HG03378 (cell line): ENCODE data around the gene THBD.
"Not testable (repeated sequence)": the region's sequence is repeated elsewhere in the genome, so short reads cannot be mapped to it uniquely, and the experiment has no call there.

ENCODE experiments used
- ATAC-seq: cut with Tn5 transposase; IDR thresholded peaks from one replicate; pipeline ENCODE4 v1.9.1; 2021; ENCODE audit warnings: mild to moderate bottlenecking, moderate library complexity; ENCODE audit not compliant: unreplicated experiment

Gene THBD

DNA sequence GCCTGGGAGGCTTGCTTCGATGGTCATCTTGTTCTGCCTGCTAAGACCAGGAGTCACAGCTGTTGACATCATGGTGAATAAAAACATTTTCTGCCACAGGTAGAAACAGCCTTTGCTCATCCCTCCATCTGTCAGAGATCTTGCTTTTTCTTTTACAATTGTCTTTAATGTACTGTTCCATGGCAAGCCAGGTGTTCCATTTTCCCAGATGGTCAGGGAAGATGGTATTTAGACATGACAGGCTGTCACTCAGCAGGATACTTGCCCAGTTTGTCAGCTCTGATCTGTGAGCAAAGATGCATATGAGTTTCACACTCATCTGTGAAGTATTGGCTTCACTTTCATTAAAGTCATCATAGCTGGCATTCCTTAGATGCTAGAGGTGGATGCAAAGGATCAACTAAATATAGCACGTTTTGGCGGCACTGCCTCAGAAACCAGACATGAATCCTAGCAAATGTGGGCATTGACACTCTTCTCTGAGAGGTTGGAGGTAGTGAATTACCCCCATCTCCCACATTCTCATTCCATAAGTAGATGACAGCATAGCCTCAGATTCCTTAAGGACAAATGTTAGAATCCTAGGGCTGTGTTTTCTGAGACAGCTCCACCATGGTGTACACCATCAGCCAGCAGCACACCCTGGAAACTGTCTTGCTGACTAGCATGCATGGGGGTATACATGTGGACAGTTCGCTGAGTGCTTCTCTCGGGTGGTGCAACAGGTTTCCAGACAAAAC, 10.2 kb downstream of the THBD start:
- ATAC-seq, result no peak

DNA sequence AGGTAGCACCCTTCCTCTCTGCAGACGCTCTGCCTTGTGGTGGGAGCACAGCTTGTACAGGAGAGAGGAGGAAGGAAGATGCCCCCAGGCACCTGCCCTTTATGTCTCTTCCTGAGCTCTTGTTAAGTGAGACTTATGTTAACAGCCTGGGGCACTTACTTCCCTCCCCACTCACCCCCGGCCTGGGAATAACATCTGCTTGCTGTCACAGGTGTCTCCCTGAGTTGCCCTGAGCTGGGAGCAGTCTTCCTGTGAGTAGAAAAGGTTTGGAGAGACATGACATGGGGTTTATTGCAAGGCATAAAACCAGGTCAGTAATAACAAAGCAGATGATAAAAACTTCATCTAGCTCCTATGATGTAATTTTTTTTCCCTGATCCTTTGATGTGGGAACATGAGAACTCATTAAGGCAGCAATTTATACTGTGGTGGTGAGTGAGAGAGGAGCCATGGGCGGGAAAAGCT, 12.4 kb downstream of the THBD start:
- no peak for ATAC-seq

DNA sequence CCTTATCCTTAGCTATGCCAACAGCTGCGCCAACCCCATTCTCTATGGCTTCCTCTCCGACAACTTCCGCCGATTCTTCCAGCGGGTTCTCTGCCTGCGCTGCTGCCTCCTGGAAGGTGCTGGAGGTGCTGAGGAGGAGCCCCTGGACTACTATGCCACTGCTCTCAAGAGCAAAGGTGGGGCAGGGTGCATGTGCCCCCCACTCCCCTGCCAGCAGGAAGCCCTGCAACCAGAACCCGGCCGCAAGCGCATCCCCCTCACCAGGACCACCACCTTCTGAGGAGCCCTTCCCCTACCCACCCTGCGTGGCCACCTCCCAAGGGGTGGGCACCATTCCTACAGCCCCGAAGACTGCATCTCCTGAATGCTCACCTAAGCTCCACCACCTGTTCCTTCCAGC, 13.1 kb downstream of the THBD start:
- ATAC-seq, result no peak

- no peak for ATAC-seq
These were observed 13.7 kb downstream of the THBD start for GRCh38 chr20:23035731-23036130.

GRCh38 chr20:23034721-23035671, 14.5 kb downstream of the THBD start, which contains the start of gene SSTR4:
Gene SSTR4 (plus strand): TSS chr20:23035312. CDS start chr20:23035484, 172 bp downstream.
- no peak for ATAC-seq

- ATAC-seq, result no peak
These were observed 15.6 kb downstream of the THBD start for GRCh38 chr20:23033918-23034317.

DNA sequence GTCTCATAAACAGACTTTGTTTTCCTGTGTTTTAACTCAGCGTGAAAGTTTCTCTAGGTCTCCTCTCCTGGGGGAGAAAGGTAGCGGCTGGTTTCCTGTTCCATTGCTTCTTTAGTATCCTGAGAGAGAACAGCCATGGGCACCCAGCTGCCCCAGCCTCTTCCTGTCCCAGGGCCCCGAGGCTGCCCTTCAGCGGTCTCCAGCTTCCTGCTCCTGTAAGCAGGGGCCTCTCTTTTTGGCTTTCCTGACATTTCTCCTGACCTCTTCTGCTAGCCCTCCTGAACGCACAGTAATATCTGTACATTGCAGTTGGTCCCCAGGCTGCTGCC, 16.8 kb downstream of the THBD start:
- no peak for ATAC-seq

DNA sequence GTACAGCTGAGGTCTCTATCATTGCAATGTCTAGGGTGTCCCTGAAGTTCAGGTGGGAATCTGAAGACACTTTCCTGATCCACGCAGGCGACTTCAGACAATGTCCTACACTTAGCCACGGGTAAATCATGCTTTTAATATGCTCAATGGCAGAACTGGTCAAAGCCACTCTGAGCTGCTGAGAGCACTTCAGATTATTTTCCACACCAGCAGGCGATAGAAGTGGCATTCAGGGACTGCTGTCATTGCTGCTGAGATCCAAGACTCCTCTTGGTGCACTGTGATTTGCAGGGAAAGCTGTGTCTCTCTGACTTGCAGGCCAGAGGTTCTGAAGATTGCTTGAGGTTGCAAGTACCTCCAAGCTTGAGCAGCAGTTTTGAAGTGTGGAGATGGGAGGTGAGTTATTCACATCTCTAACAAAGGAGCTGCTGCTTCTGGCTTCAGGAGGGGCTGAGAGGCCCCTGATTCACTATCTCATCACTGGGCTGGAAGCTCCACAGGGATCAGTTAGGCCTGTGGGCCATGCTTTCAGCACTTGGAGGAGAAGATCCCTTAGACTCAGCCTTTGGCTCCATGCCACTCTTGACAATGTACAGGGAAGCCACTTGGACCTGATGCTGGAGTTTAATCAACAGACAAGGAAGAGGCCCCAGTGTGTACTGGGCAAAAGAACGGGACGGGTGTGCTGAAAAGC, 17.3 kb downstream of the THBD start:
- no peak for ATAC-seq

DNA sequence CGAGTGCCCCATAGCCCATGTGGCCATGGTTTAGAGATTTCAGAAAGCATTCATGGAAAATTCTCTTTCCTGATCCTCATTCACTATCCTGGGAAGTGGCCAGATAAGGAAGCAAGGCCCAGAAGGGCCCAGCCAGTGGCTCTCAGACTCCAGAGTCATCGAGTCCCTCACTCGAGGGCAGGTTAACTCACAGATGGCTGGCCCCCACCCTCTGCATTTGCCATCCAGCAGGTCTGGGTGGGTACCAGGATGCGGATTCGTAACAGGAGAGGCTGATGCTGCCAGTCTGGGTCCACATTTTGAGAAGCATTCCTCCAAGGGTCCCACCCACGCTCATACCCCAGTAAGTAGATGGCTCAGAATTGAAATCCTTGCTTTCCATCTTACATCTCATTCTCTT, 18.1 kb downstream of the THBD start:
- no peak for ATAC-seq

- no peak for ATAC-seq
These were observed 20.1 kb downstream of the THBD start for GRCh38 chr20:23029324-23029723.

GRCh38 chr20:23028392-23028791, 21.1 kb downstream of the THBD start:
- no peak for ATAC-seq

DNA sequence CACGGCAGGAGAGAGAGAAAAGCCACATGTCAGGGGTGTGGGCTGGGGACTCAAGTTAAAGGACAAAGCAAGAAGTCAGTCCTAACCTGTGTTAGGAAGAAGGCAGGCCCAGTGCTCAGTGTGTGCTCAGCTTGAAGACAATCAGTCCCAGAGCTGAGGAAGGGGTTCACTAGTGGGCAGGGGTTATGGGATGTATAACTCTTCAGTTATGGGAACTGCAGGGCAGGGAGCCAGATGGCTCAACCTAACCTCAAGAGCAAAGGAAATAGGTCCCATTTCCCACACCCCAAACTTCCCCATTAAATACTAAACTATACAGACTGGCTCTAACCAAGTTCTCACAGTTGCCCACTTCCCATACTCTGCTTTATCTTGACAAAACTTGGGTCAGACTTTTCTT, 21.8 kb downstream of the THBD start:
- no peak for ATAC-seq

GRCh38 chr20:23025503-23025902, 24.0 kb downstream of the THBD start:
- ATAC-seq, result not testable (repeated sequence)

- ATAC-seq, result no peak
These were observed 24.8 kb downstream of the THBD start for GRCh38 chr20:23024701-23025100.

DNA sequence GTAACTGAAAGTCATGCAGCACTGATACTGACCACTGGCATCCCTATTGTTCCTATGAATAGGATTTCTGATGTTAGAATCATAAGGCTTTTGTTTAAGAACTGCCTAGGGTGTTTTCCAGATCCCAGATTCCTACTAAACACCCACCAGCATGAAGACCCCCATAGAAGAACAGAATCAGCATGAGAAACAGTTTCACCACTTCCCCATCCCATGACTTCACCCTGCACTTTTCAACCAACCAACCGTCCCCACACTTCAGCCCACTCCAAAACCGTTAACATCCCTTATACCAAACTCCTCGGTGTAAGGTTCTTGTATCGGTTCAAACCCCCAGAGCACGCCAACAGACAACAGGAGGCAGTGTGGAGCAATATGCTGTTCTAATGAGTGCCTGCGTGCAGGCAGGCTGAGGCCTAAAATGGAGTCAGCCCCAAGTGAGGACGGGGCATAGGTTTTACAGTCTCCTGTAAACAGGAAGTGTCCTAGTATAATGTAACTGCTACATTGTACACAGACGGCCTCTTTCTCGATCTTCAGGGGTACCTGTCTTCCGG, 25.8 kb downstream of the THBD start:
- no peak for ATAC-seq

- ATAC-seq, result no peak
These were observed 26.6 kb downstream of the THBD start for GRCh38 chr20:23022849-23023248.

DNA sequence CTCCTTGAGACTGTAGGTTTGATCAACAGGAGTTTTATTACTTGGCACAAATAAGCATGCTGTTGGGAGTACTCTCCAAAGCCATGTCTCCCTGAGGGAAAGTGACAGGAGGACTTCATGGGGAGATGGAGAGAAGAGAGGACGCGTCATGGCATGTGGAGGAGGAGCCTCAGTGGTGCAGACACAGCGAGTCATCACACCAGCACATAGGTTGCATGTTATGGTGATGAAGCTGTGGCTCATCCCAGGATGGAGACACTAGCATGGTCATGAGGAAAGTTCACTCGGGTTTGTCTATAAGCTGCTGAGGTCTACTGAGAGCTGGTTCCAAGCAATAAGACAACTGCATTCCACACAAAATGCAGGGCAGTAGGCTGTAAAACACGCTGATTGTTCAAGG, 27.5 kb downstream of the THBD start:
- no peak for ATAC-seq

- ATAC-seq, result no peak
These were observed 27.9 kb downstream of the THBD start for GRCh38 chr20:23021541-23021940.

GRCh38 chr20:23020230-23021018, 29.0 kb downstream of the THBD start:
- no peak for ATAC-seq

DNA sequence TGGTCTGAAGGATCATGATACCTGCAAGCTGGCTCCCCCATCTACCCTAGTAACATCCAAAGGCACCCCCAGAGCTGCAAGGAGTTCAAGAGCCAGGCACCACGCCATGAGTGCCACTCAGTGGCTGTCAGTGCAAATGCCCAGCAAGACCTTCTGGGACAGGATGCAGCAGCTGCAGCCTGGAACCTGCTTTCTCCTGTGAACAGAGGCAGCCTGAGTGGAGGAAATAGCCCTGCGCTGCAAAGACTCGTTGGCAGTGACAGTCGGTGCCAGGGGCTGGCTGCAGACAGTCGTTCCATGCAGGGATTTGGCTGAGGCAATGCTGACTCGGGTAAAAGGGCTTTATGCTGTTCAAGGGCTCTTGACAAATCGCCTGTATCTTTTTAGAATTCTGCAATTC, 30.1 kb downstream of the THBD start:
- no peak for ATAC-seq
